NCI-H345 treated with DMSO at 0.1 percent for 48 hours (cell line): ENCODE measurements around the gene FILIP1L.

ENCODE experiments used
- DNase-seq: peaks from one replicate; lab custom pipeline; 2025; ENCODE audit not compliant: unreplicated experiment; lab: John Stamatoyannopoulos, UW

The FILIP1L gene

DNA sequence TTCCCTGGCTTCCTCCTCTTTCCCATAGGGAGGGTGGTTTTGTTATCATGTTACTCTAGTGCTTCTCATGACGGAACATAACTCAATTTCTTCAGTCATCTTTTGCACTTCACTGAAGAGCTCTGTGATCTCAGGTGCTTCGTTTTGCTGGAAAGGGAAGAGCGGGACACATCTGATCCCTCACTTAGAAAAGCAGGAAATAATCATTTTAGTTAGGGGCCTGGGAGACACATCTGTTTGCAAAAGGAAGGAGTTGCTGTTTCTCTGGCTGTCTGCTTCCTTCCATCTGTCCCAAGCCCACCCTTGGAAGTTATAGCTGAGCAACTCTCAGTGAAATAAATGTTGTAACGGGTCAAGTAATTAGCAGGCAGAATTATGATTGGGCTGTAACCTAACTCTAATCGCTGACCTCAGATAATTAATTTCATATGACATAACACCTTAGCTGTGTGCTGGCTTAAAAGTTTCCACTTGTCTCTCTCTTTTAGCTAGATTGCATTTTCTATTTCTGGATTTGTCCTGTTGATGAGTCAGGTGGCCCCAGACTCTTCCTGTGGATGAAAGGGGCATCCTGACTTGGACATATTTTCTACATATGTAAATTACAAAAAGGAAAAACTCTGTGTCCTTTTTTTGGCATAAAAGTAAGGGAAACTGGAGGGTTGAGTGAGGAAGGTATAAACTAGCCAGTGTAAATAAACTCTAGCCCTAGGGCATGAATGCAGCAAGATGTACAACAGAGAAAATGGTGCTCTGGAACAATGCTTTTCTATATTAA is 11.0 kb upstream of the FILIP1L start:
- no peak for DNase-seq

DNA sequence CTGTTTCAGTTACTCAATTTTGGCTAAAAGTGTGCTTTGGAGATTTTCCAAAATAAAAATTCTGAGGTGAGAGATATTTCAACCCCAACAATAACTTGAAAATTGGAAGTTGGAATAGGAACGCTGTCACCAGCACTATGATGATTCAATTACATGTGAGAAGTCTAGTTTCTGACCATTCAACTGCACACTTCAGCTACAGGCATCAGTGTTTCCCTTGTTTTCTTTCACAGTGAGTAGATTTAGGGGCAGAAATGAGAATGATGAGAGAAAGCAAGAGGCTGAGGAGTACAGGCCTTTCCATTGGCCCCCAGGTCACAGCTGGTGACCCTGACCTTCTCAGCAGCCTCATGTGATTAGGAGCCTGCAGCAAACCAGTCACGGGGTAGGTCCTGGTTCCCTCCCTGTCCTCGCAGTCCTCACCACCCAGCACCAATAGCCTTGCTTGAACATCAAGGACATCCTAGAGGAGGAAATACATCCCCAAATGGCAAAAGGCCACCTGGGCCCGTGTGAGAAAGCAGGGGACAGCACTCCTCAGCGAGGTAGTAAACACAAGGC is 10.0 kb upstream of the FILIP1L start:
- no peak for DNase-seq

- no peak for DNase-seq
Observed at GRCh38 chr3:100123112-100123511, 8.8 kb upstream of the FILIP1L start.

DNA sequence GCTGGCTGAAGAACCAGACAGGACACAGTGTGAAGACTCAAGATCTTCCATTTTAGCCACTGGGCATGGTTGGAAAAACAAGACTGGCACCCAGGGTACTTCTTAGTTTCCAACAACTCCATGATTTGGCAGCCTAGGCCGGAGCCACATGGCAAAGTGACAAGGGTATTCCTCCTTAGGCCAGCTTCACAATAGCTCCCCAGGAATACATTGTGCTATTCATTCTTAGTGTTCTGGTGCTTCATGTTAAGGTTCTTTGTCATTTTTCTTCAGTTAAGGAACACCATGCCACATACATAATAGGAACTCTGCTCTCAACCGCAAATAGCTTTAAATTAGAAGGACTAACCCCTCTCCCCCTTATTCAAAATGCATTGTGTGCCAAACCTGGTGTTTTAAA is 8.0 kb upstream of the FILIP1L start:
- DNase-seq: no peak

- no peak for DNase-seq
Observed at GRCh38 chr3:100120693-100121092, 6.4 kb upstream of the FILIP1L start.

GRCh38 chr3:100120012-100120411 is 5.7 kb upstream of the FILIP1L start:
- DNase-seq: no peak

GRCh38 chr3:100117093-100117492 is 2.8 kb upstream of the FILIP1L start:
- DNase-seq: no peak

DNA sequence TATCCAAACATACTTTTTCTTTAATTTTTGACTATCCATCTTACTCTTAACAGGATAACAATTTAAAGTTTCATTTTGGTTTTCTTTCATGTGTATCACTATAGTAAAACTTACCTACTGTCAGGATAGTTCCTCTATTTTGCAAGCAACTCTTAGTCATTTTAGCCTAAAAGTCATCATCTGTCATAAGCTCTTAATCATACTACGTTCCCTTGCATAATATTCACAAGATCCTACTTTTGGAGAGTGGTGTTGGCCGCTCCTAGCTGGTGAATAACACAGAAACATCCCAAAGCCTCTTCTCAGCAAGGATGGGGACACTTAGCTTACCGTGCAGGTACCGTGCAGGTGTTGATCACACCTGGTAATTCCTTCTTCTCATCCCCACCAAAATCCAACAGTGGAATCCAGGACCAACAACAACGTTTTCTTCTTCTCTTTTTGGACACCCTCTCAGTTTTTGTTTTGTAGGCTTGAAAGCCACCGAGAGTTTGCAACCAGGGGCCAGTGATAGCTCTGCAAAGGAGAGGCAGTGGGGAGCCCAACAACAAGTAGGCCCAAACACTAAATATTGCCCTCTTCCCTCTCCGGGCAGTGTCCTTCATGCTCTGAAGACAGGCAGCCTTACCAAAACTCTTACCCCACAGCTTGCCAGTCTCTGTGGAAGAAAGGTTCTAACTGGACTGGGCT is 433 bp downstream of the FILIP1L start:
- no peak for DNase-seq

- no peak for DNase-seq
Observed at GRCh38 chr3:100111728-100112127, 2.6 kb downstream of the FILIP1L start.

GRCh38 chr3:100110162-100110561 is 4.1 kb downstream of the FILIP1L start:
- no peak for DNase-seq

GRCh38 chr3:100108464-100109079 is 5.7 kb downstream of the FILIP1L start:
- no peak for DNase-seq

GRCh38 chr3:100107221-100107814 is 7.0 kb downstream of the FILIP1L start:
- no peak for DNase-seq

DNA sequence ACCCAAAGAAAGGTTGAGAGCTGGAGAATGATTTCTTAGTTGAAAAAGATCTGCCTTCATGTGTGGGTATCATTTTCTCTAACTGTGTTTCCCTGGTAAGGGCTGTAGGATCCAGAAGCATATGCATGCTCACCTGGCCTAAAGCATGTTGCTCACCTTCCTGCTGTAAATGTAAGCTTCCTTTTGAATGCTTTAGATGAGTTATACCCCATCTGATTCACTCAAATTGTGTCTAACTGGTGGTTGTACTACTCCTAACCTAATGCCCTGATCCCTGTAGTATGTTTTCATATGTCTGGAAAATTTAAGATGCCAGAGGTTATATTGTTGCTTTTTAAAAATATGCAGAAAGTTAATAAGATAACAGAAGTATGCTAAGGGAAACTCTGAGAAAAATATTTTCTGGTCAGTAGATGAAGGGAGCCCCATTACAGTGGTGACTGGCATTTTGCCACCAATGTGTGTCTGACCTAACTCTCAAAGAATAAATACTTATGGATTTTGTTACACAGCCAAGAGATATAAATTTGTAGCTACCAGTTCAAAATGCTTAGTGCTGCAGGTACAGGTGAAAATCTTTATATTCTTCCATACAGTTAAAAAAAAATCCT is 7.7 kb downstream of the FILIP1L start:
- DNase-seq: no peak

GRCh38 chr3:100106094-100106493 is 8.2 kb downstream of the FILIP1L start:
- DNase-seq: peak; percentile 11

- DNase-seq: no peak
Observed at GRCh38 chr3:100105501-100105900, 8.8 kb downstream of the FILIP1L start.

- DNase-seq: no peak
Observed at GRCh38 chr3:100104817-100105413, 9.4 kb downstream of the FILIP1L start.

GRCh38 chr3:100104442-100104798 is 9.9 kb downstream of the FILIP1L start:
- no peak for DNase-seq

DNA sequence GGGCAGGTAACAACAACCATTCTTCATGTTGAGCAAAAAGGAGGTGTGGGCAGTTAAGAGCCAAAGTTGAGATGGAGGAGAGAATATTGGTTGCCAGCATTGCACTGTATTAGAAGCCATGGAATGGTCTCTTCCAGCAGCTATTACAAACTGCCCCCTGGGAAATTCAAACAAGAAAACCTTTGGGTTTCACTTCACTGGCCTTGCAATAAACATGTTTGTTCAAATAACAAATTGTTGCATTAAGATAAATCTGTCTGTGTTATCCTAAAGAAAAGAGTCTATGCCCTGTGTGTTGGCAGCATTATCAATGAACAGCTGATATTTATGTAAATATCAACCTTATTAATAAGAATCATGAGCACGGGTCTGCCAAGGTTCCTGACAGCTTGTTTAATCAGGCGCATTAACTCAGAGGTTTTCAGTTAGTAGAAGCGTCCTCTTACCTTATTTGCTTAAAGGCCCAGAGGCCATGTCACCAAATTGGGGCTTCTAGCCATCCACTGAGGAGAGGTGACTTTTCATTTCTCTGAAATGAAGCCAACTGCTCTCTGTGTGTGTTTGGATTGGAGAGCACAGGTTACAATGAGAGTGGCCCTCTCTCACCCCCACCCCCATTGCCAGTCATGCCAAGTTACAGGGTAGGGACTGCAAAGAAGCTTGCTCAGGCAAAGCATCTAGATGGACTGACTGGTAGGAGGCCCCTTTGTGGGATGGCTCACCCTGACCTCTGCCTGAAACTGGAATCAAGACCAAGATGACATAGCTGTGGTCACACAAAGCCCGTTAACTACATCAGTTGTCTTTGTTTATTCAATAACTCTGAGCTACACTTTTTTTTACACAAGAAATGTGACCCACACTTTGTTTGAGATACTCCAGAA is 10.5 kb downstream of the FILIP1L start:
- no peak for DNase-seq

- DNase-seq: no peak
Observed at GRCh38 chr3:100102757-100103156, 11.5 kb downstream of the FILIP1L start.

DNA sequence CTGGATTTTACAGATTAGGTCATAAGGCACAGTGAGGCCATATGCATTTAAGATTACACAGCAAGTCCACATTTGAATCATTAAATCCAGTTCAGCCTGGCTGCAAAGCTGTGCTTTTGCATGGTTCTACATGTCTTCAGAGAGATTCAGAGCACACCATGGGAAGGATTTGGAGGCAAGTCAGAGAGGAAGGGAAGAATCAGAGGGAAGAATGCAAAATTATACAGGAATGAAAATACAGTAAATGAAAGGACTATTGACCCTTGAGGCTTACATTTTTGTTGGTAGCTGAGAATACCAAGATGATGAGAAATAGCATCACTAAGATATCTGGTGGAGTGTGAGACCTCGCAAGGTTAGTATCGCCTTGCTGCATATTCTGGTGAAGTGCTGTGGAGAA is 13.9 kb downstream of the FILIP1L start:
- DNase-seq: no peak
